ENCODE data around the gene PARM1. TPM values are rescaled to one million over a fixed set of nuclear protein-coding genes. Genes with fewer than 3 reads are reported as not detected.

Gene PARM1
- total RNA-seq, 1 donor from 2014 or later, result 116 TPM

- TF ChIP-seq CTCF (IDR thresholded peaks at IDR 0.05), result no peak
- no peaks in the 10 kb centered on the region for H3K9me3 ChIP-seq
Measured at GRCh38 chr4:75007891-75008290, 75.0 kb downstream of the PARM1 start.

GRCh38 chr4:75009138-75009537, 76.2 kb downstream of the PARM1 start:
- no peaks in the 10 kb centered on the region for H3K27me3 ChIP-seq
- peaks cover 0 to 11% of the 10 kb centered on the region in 2 donors for H3K4me1 ChIP-seq
- H3K27ac ChIP-seq, result no peak overlapping the region
- H3K9me3 ChIP-seq, result no peaks in the 10 kb centered on the region
- H3K36me3 ChIP-seq, result peaks cover 6 to 17% of the 10 kb centered on the region in 2 donors
- TF ChIP-seq CTCF (IDR thresholded peaks at IDR 0.05), result no peak
- intact Hi-C loops (cut with DNase I), result no loop called here
- no peak overlapping the region for H3K4me3 ChIP-seq
- no peak for DNase-seq (ENCODE audit: low spot score in 2 of 2)

More at GRCh38 chr4:75007891-75008290, 75.0 kb downstream of the PARM1 start:
- H3K27ac ChIP-seq, result no peak overlapping the region
- no peaks in the 10 kb centered on the region for H3K27me3 ChIP-seq
- no peak for DNase-seq (ENCODE audit: low spot score in 2 of 2)
- H3K36me3 ChIP-seq, result peaks cover 3 to 4% of the 10 kb centered on the region in 2 donors
- peaks cover 0 to 22% of the 10 kb centered on the region in 2 donors for H3K4me1 ChIP-seq
- no peak overlapping the region for H3K4me3 ChIP-seq
- intact Hi-C loops (cut with DNase I), result no loop called here

- intact Hi-C loops (cut with DNase I), result no loop called here
- DNase-seq (ENCODE audit: low spot score in 2 of 2), result no peak
- H3K9me3 ChIP-seq, result no peaks in the 10 kb centered on the region
- H3K27me3 ChIP-seq, result no peaks in the 10 kb centered on the region
- no peak overlapping the region for H3K4me3 ChIP-seq
- H3K4me1 ChIP-seq, result no peaks in the 10 kb centered on the region
- TF ChIP-seq CTCF (IDR thresholded peaks at IDR 0.05), result no peak
- H3K27ac ChIP-seq, result no peak overlapping the region
- peaks cover 6 to 21% of the 10 kb centered on the region in 2 donors for H3K36me3 ChIP-seq
Measured at GRCh38 chr4:75011131-75011795, 78.3 kb downstream of the PARM1 start.

GRCh38 chr4:75015627-75016026, 82.7 kb downstream of the PARM1 start:
- intact Hi-C loops (cut with DNase I), result no loop called here
- H3K27ac ChIP-seq, result no peak overlapping the region
- no peak for DNase-seq (ENCODE audit: low spot score in 2 of 2)
- no peaks in the 10 kb centered on the region for H3K27me3 ChIP-seq
- H3K4me3 ChIP-seq, result no peak overlapping the region
- TF ChIP-seq CTCF (IDR thresholded peaks at IDR 0.05), result no peak
- H3K4me1 ChIP-seq, result no peaks in the 10 kb centered on the region
- no peaks in the 10 kb centered on the region for H3K9me3 ChIP-seq
- H3K36me3 ChIP-seq, result peaks cover 6 to 21% of the 10 kb centered on the region in 2 donors

- no peak for DNase-seq (ENCODE audit: low spot score in 2 of 2)
- Histone ChIP-seq H3K27ac (no peak overlapping the region), H3K4me3 (no peak overlapping the region), H3K9me3 (no peaks in the 10 kb centered on the region), H3K36me3 (peaks cover 6 to 21% of the 10 kb centered on the region in 2 donors), H3K27me3 (no peaks in the 10 kb centered on the region), H3K4me1 (no peaks in the 10 kb centered on the region)
- intact Hi-C loops (cut with DNase I), result no loop called here
- TF ChIP-seq CTCF (IDR thresholded peaks at IDR 0.05), result no peak
Measured at GRCh38 chr4:75016472-75016871, 83.6 kb downstream of the PARM1 start.
